Sigmoid colon (tissue), 4 donors: ENCODE results near the gene SERPING1.

ENCODE experiments used
- EP300 ChIP-seq, 4 donors: sonication (generic); formaldehyde crosslinking; IDR thresholded peaks; one replicate each; pipeline ENCODE4 v1.6.1; 2017; ENCODE audit warnings: antibody characterized with exemption in 4 of 4
- POLR2AphosphoS5 ChIP-seq, 4 donors: sonication (generic); formaldehyde crosslinking; IDR thresholded peaks; one replicate each; pipeline ENCODE4 v1.6.1; 2017; ENCODE audit warnings: antibody characterized with exemption in 4 of 4
- TF ChIP-seq, protein P1 (sequence below), 4 experiments: fragments of 450-650 bp in 3 of 4; fragments of 200-600 bp in 1 of 4; IDR thresholded peaks; one replicate each; pipeline ENCODE4 v1.5.1; 2016 to 2019; ENCODE audit warnings: antibody characterized with exemption in 4 of 4, mild to moderate bottlenecking in 3 of 4, moderate library complexity in 2 of 4

GRCh38 chr11:57653163-57653562, 55.7 kb downstream of the SERPING1 start:
- TF ChIP-seq, protein P1, sequence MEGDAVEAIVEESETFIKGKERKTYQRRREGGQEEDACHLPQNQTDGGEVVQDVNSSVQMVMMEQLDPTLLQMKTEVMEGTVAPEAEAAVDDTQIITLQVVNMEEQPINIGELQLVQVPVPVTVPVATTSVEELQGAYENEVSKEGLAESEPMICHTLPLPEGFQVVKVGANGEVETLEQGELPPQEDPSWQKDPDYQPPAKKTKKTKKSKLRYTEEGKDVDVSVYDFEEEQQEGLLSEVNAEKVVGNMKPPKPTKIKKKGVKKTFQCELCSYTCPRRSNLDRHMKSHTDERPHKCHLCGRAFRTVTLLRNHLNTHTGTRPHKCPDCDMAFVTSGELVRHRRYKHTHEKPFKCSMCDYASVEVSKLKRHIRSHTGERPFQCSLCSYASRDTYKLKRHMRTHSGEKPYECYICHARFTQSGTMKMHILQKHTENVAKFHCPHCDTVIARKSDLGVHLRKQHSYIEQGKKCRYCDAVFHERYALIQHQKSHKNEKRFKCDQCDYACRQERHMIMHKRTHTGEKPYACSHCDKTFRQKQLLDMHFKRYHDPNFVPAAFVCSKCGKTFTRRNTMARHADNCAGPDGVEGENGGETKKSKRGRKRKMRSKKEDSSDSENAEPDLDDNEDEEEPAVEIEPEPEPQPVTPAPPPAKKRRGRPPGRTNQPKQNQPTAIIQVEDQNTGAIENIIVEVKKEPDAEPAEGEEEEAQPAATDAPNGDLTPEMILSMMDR (IDR thresholded peaks at IDR 0.05): no peak
- TF ChIP-seq EP300 (IDR thresholded peaks at IDR 0.05) (no peak), POLR2AphosphoS5 (IDR thresholded peaks at IDR 0.05) (no peak)
